GM12873 (cell line): ENCODE measurements around the gene ATP11B.

Experiments
- CTCF ChIP-seq: IDR thresholded peaks from 2 replicates; pipeline ENCODE4 v1.5.1; 2012; ENCODE audit warnings: low read depth, mild to moderate bottlenecking, moderate library complexity, low read length, control low read depth; ENCODE audit not compliant: insufficient read depth; ENCODE audit errors: missing control alignments

Gene ATP11B

GRCh38 chr3:182855076-182855475 is 61.8 kb downstream of the ATP11B start:
- TF ChIP-seq CTCF: no peak

GRCh38 chr3:182861348-182861747 is 68.0 kb downstream of the ATP11B start:
- no peak for TF ChIP-seq CTCF

- TF ChIP-seq CTCF: no peak
These were observed 69.0 kb downstream of the ATP11B start for GRCh38 chr3:182862159-182862860.

- TF ChIP-seq CTCF: no peak
These were observed 75.8 kb downstream of the ATP11B start for GRCh38 chr3:182869059-182869458.

- no peak for TF ChIP-seq CTCF
These were observed 85.8 kb downstream of the ATP11B start for GRCh38 chr3:182879031-182879611.

GRCh38 chr3:182886497-182886896 is 93.2 kb downstream of the ATP11B start:
- TF ChIP-seq CTCF: no peak

GRCh38 chr3:182889948-182890629 is 96.8 kb downstream of the ATP11B start:
- no peak for TF ChIP-seq CTCF
